ENCODE results near the gene TRIM45. TPM values are rescaled to one million over a fixed set of nuclear protein-coding genes. Genes with fewer than 3 reads are reported as not detected.
A peak's percentile ranks its signal among the peaks of the same experiment; 100 is the strongest.

Gene TRIM45
- total and polyA plus RNA-seq, 2 of the 4 experiments (the other 2 are of a cell fraction) = 2.0 to 5.1 TPM

GRCh38 chr1:117070124-117070523, 51.4 kb downstream of the TRIM45 start:
- H4K91ac ChIP-seq (ENCODE audit: insufficient read depth, low read depth, low read length) = no peak overlapping the region
- dilution Hi-C loops (cut with HindIII; ENCODE audit: low sequenced_read_pairs, unreplicated experiment) = no loop called here
- CTCF ChIA-PET = interaction anchor here (1.3 to 4.4 kb wide), 3 partner anchors 10 to 215 kb away, joined by 3 to 41 read pairs (median 5); no protein-coding TSS in a partner anchor

More at GRCh38 chr1:117070124-117070523, 51.4 kb downstream of the TRIM45 start:
- H3K4me1 ChIP-seq (ENCODE audit: control insufficient read depth, insufficient read depth, low read length) = no peaks in the 10 kb centered on the region
- POLR2A ChIA-PET (ENCODE audit: unreplicated experiment) = no interaction called here
- H2AK9ac ChIP-seq (replicated peaks; ENCODE audit: low read depth, low read length, poor library complexity) = no peak overlapping the region
- ATAC-seq (ENCODE audit: low read depth) = peak; percentile 58
- no peak overlapping the region for H3K4ac ChIP-seq (ENCODE audit: low read depth, low read length)
- H4K20me1 ChIP-seq (ENCODE audit: insufficient read depth, low read length) = no peaks in the 10 kb centered on the region
- H3K9me3 ChIP-seq (ENCODE audit: control insufficient read depth, insufficient read depth, low read length) = no peaks in the 10 kb centered on the region
- no peaks in the 10 kb centered on the region; the same call in 1 of the 2 replicates for H3K9me1 ChIP-seq (ENCODE audit: insufficient read depth, low read length)
- no peaks in the 10 kb centered on the region for H3K27me3 ChIP-seq (ENCODE audit: control insufficient read depth, insufficient read depth, low read length)
- TF ChIP-seq BHLHE40 (IDR thresholded peaks at IDR 0.05; ENCODE audit: low read depth, low read length) (no peak), RFX5 (IDR thresholded peaks at IDR 0.05; ENCODE audit: low read depth, low read length) (no peak), MXI1 (IDR thresholded peaks at IDR 0.05; ENCODE audit: borderline replicate concordance, low read depth, low read length) (no peak), CEBPB (IDR thresholded peaks at IDR 0.05; ENCODE audit: low read depth, low read length) (no peak), RCOR1 (IDR thresholded peaks at IDR 0.05; ENCODE audit: insufficient replicate concordance, low read length) (no peak), ELK1 (IDR thresholded peaks at IDR 0.05; ENCODE audit: borderline replicate concordance, low read depth, low read length) (no peak), MAZ (IDR thresholded peaks at IDR 0.05; ENCODE audit: borderline replicate concordance, low read depth, low read length) (no peak), CHD1 (IDR thresholded peaks at IDR 0.05; ENCODE audit: low read depth, low read length) (no peak), CTCF (conservative IDR thresholded peaks at IDR 0.05; ENCODE audit: low read depth, low read length) (no peak), RAD21 (IDR thresholded peaks at IDR 0.05; ENCODE audit: low read length) (no peak), MAFK (IDR thresholded peaks at IDR 0.05; ENCODE audit: low read depth, low read length) (no peak), NFE2L2 (IDR thresholded peaks at IDR 0.05; ENCODE audit: low read depth, low read length) (no peak), FOS (IDR thresholded peaks at IDR 0.05; ENCODE audit: low read depth, low read length) (no peak), SMC3 (IDR thresholded peaks at IDR 0.05; ENCODE audit: low read depth, low read length) (no peak)
- in situ Hi-C loops (cut with MboI; ENCODE audit: low sequenced_read_pairs) = loop anchor here (10.0 kb wide), 1 partner anchor 55 kb away; the partner anchor contains the start of gene TRIM45
- no peak overlapping the region for H3K56ac ChIP-seq (ENCODE audit: extremely low read depth, insufficient read depth, low read length)
- H2BK120ac ChIP-seq (ENCODE audit: low read depth, low read length) = no peak overlapping the region
- H4K8ac ChIP-seq (ENCODE audit: low read depth in 2 of 2, low read length in 2 of 2) = no peak overlapping the region
- no peak overlapping the region for H2AFZ ChIP-seq (replicated peaks; ENCODE audit: low read length, poor library complexity)
- no CpG with 5 or more reads among the region's 2 CpGs for WGBS, 2 experiments (ENCODE audit: extremely low coverage in 2 of 2, insufficient read length in 1 of 2)
- H2BK5ac ChIP-seq (ENCODE audit: low read depth, low read length, poor library complexity, severe bottlenecking) = no peak overlapping the region
- no peak overlapping the region for H2BK20ac ChIP-seq (ENCODE audit: low read depth, low read length)
- no peak overlapping the region for H4K5ac ChIP-seq (ENCODE audit: low read depth, low read length)
- H3K4me2 ChIP-seq (ENCODE audit: low read depth, low read length) = no peak overlapping the region
- peak; percentile 67 for DNase-seq
- BruUV-seq (replicated peaks) = no TSS peak
- peaks cover 9% of the 10 kb centered on the region in 2 experiments; a peak in 2 of 4 replicates for H3K79me1 ChIP-seq (ENCODE audit: low read depth in 1 of 2, low read length in 2 of 2)
- intact Hi-C loops (cut with micrococcal nuclease) = loop anchor here (10.0 kb wide), 1 partner anchor 825 kb away; no protein-coding TSS in a partner anchor
- no peak overlapping the region for H3K4me3 ChIP-seq (ENCODE audit: insufficient read depth, low read depth, low read length)
- no peak overlapping the region for H3K18ac ChIP-seq (ENCODE audit: low read depth, low read length)
- no peak overlapping the region for H3K14ac ChIP-seq (replicated peaks; ENCODE audit: low read depth, low read length)
- no peak overlapping the region for H2AK5ac ChIP-seq (ENCODE audit: low read depth, low read length)
- H3K36me3 ChIP-seq (ENCODE audit: control insufficient read depth, insufficient read depth, low read length) = no peaks in the 10 kb centered on the region; the same call in 1 of the 2 replicates
- no peak overlapping the region for H2BK15ac ChIP-seq (ENCODE audit: low read depth, low read length)
- no peak overlapping the region for H3K23ac ChIP-seq (ENCODE audit: low read depth, low read length)
- H3K27ac ChIP-seq (ENCODE audit: insufficient read depth, low read length) = no peak overlapping the region
- H3K9ac ChIP-seq (ENCODE audit: low read depth, low read length) = no peak overlapping the region

Data from IMR-90 (cell line).